ENCODE results near the gene GSG1L. TPM values are rescaled to one million over a fixed set of nuclear protein-coding genes. Genes with fewer than 3 reads are reported as not detected.

GSG1L gene
- total and polyA plus RNA-seq, 4 donors = not detected

- TF ChIP-seq, protein P1, sequence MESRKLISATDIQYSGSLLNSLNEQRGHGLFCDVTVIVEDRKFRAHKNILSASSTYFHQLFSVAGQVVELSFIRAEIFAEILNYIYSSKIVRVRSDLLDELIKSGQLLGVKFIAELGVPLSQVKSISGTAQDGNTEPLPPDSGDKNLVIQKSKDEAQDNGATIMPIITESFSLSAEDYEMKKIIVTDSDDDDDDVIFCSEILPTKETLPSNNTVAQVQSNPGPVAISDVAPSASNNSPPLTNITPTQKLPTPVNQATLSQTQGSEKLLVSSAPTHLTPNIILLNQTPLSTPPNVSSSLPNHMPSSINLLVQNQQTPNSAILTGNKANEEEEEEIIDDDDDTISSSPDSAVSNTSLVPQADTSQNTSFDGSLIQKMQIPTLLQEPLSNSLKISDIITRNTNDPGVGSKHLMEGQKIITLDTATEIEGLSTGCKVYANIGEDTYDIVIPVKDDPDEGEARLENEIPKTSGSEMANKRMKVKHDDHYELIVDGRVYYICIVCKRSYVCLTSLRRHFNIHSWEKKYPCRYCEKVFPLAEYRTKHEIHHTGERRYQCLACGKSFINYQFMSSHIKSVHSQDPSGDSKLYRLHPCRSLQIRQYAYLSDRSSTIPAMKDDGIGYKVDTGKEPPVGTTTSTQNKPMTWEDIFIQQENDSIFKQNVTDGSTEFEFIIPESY (IDR thresholded peaks at IDR 0.05) = no peak
- TF ChIP-seq MAX (IDR thresholded peaks at IDR 0.05) (no peak), GABPA (IDR thresholded peaks at IDR 0.05 in 1 of 2, conservative IDR thresholded peaks at IDR 0.05 in 1 of 2) (no peak)
These were observed 102.3 kb downstream of the GSG1L start (continued) for GRCh38 chr16:27961296-27961620.

- no peak overlapping the region for H3K9ac ChIP-seq (ENCODE audit: low read depth in 1 of 2, low read length in 2 of 2)
- no peaks in the 10 kb centered on the region for H3K4me1 ChIP-seq (ENCODE audit: control insufficient read depth in 4 of 4, insufficient read depth in 4 of 4, low read length in 3 of 4)
- H3K27ac ChIP-seq (ENCODE audit: low read depth in 1 of 2, low read length in 2 of 2) = no peak overlapping the region
- no peak overlapping the region for H3K4me3 ChIP-seq (ENCODE audit: low read depth in 1 of 3, low read length in 3 of 3)
- peaks cover 0 to 17% (median 5%) of the 10 kb centered on the region in 4 donors for H3K9me3 ChIP-seq (ENCODE audit: control insufficient read depth in 4 of 4, low read length in 3 of 4)
- no peak for TF ChIP-seq HNF4G (IDR thresholded peaks at IDR 0.05)
- no peak for TF ChIP-seq YY1 (IDR thresholded peaks at IDR 0.05)
- TF ChIP-seq FOXA1 (IDR thresholded peaks at IDR 0.05) = no peak
- TF ChIP-seq GABPA (IDR thresholded peaks at IDR 0.05 in 1 of 2, conservative IDR thresholded peaks at IDR 0.05 in 1 of 2) = no peak
- TF ChIP-seq ATF3 (IDR thresholded peaks at IDR 0.05) = no peak
- no peak for TF ChIP-seq FOXA2 (IDR thresholded peaks at IDR 0.05)
- TF ChIP-seq HNF4A (conservative IDR thresholded peaks at IDR 0.05) = no peak
- TF ChIP-seq, protein P1 (IDR thresholded peaks at IDR 0.05) = no peak
- WGBS = 87% methylated on average over 17 of the region's 17 CpGs
- H3K36me3 ChIP-seq (ENCODE audit: control insufficient read depth in 4 of 4, insufficient read depth in 3 of 4, low read depth in 1 of 4, low read length in 3 of 4) = no peaks in the 10 kb centered on the region
- no peaks in the 10 kb centered on the region for H3K27me3 ChIP-seq (ENCODE audit: control insufficient read depth in 4 of 4, insufficient read depth in 4 of 4, low read length in 3 of 4)
- no peak for DNase-seq (ENCODE audit: low spot score)
These were observed 102.8 kb downstream of the GSG1L start for GRCh38 chr16:27960619-27961295.

- H3K36me3 ChIP-seq (ENCODE audit: control insufficient read depth in 4 of 4, insufficient read depth in 3 of 4, low read depth in 1 of 4, low read length in 3 of 4) = no peaks in the 10 kb centered on the region
- DNase-seq (ENCODE audit: low spot score) = no peak
- no peak overlapping the region for H3K4me3 ChIP-seq (ENCODE audit: low read depth in 1 of 3, low read length in 3 of 3)
- no peak overlapping the region for H3K27ac ChIP-seq (ENCODE audit: low read depth in 1 of 2, low read length in 2 of 2)
- H3K9me3 ChIP-seq (ENCODE audit: control insufficient read depth in 4 of 4, low read length in 3 of 4) = peaks cover 0 to 22% (median 5%) of the 10 kb centered on the region in 4 donors
- WGBS = 38% methylated on average over 4 of the region's 4 CpGs
- no peak overlapping the region for H3K9ac ChIP-seq (ENCODE audit: low read depth in 1 of 2, low read length in 2 of 2)
- no peaks in the 10 kb centered on the region for H3K27me3 ChIP-seq (ENCODE audit: control insufficient read depth in 4 of 4, insufficient read depth in 4 of 4, low read length in 3 of 4)
- H3K4me1 ChIP-seq (ENCODE audit: control insufficient read depth in 4 of 4, insufficient read depth in 4 of 4, low read length in 3 of 4) = no peaks in the 10 kb centered on the region
- TF ChIP-seq YY1 (IDR thresholded peaks at IDR 0.05) = no peak
- no peak for TF ChIP-seq GABPA (IDR thresholded peaks at IDR 0.05 in 1 of 2, conservative IDR thresholded peaks at IDR 0.05 in 1 of 2)
- TF ChIP-seq ATF3 (IDR thresholded peaks at IDR 0.05) = no peak
- TF ChIP-seq HNF4G (IDR thresholded peaks at IDR 0.05) = no peak
- TF ChIP-seq, protein P2, sequence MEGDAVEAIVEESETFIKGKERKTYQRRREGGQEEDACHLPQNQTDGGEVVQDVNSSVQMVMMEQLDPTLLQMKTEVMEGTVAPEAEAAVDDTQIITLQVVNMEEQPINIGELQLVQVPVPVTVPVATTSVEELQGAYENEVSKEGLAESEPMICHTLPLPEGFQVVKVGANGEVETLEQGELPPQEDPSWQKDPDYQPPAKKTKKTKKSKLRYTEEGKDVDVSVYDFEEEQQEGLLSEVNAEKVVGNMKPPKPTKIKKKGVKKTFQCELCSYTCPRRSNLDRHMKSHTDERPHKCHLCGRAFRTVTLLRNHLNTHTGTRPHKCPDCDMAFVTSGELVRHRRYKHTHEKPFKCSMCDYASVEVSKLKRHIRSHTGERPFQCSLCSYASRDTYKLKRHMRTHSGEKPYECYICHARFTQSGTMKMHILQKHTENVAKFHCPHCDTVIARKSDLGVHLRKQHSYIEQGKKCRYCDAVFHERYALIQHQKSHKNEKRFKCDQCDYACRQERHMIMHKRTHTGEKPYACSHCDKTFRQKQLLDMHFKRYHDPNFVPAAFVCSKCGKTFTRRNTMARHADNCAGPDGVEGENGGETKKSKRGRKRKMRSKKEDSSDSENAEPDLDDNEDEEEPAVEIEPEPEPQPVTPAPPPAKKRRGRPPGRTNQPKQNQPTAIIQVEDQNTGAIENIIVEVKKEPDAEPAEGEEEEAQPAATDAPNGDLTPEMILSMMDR (IDR thresholded peaks at IDR 0.05; ENCODE audit: low read depth, low read length, missing input control) = no peak
- TF ChIP-seq EGR1 (IDR thresholded peaks at IDR 0.05; ENCODE audit: low read depth in 2 of 2) = no peak
- TF ChIP-seq FOXA2 (IDR thresholded peaks at IDR 0.05) = no peak
- TF ChIP-seq, protein P1 (IDR thresholded peaks at IDR 0.05) = no peak
- TF ChIP-seq MAX (IDR thresholded peaks at IDR 0.05) = no peak
- no peak for TF ChIP-seq FOXA1 (IDR thresholded peaks at IDR 0.05)
- TF ChIP-seq HNF4A (conservative IDR thresholded peaks at IDR 0.05) = no peak
- TF ChIP-seq RAD21 (IDR thresholded peaks at IDR 0.05) = no peak
- TF ChIP-seq RXRA (IDR thresholded peaks at IDR 0.05) = no peak
- no peak for TF ChIP-seq NR2F2 (IDR thresholded peaks at IDR 0.05)
- TF ChIP-seq JUND (IDR thresholded peaks at IDR 0.05) = no peak
- TF ChIP-seq TAF1 (conservative IDR thresholded peaks at IDR 0.05) = no peak
These were observed 103.6 kb downstream of the GSG1L start for GRCh38 chr16:27959914-27960313.
